Adrenal gland (tissue), 12 donors: ENCODE measurements around the gene FGF12. TPM values are rescaled to one million over a fixed set of nuclear protein-coding genes. Genes with fewer than 3 reads are reported as not detected.
"Not testable (repeated sequence)": the region's sequence is repeated elsewhere in the genome, so short reads cannot be mapped to it uniquely, and the experiment has no call there.

Experiments used
- DNase-seq, 7 donors: peaks; one replicate each; pipeline ENCODE4 v3.0.0-alpha.2; 2019 to 2020
- H3K27ac ChIP-seq, 5 donors: fragments of 200-600 bp; sonication (generic) in 4 of 5; 1 replicate in 3 of 5; 2 replicates in 2 of 5; pipeline versions ENCODE4 v1.5.1 to v1.8.0; 2016 to 2020; ENCODE audit warnings: mild to moderate bottlenecking in 1 of 5
- H3K27me3 ChIP-seq: fragments of 200-600 bp; 2 replicates; pipeline ENCODE4 v1.8.0; 2021
- H3K36me3 ChIP-seq, 2 donors: fragments of 200-600 bp; replicated peaks in 1 of 2; 1 replicate in 1 of 2; 2 replicates in 1 of 2; pipeline versions ENCODE4 v1.5.1 to v1.8.0; 2018 to 2022
- H3K4me1 ChIP-seq, 2 donors: fragments of 200-600 bp; replicated peaks in 1 of 2; 1 replicate in 1 of 2; 2 replicates in 1 of 2; pipeline versions ENCODE4 v1.5.1 to v1.8.0; 2018 to 2021
- H3K4me3 ChIP-seq, 4 donors: fragments of 200-600 bp; sonication (generic) in 3 of 4; one replicate each; pipeline ENCODE4 v1.5.1; 2016 to 2018
- H3K9me3 ChIP-seq, 3 donors: fragments of 200-600 bp; sonication (generic) in 1 of 3; replicated peaks in 1 of 3; 1 replicate in 2 of 3; 2 replicates in 1 of 3; pipeline versions ENCODE4 v1.5.1 to v1.8.0; 2016 to 2021
- POLR2A ChIP-seq, 2 donors: fragments of 450-650 bp; IDR thresholded peaks; one replicate each; pipeline ENCODE4 v1.6.1; 2017; ENCODE audit warnings: antibody characterized with exemption in 2 of 2, mild to moderate bottlenecking in 2 of 2, moderate library complexity in 1 of 2
- WGBS, 4 donors: extraction: QIAGEN DNeasy Blood & Tissue Kit in 2 of 4; methylation state at CpG; one replicate each; pipeline versions ENCODE4 v1.1.5 to v1.1.7; 2013 to 2017; 5-methylcytosine and 5-hydroxymethylcytosine counted together
- intact Hi-C, 2 donors: fragments of 100-400 bp; cut with DNase I; formaldehyde crosslinking; loops; one replicate each; pipeline versions ENCODE4 v1.14.1 to v1.15.0; 2022 to 2023
- polyA plus RNA-seq, 3 donors: library from polyadenylated mRNA; stranded (reverse); fragments of 200-250 nt in 2 of 3; fragments of 350-450 nt in 1 of 3; fragmentation: Illumina TruSeq in 1 of 3; extraction: RNeasy Lipid Tissue Mini Kit (QIAGEN cat#74804) in 1 of 3; gene quantifications; one replicate each; pipeline ENCODE4 v1.2.3, GENCODE V29; 2013 to 2014
- total RNA-seq, 9 donors: library from RNA; depleted of rRNA in 4 of 9; stranded (reverse); fragments of >200 nt in 4 of 9; fragments of 120-200 nt in 1 of 9; fragmentation: NEBNext Ultra II Directional in 1 of 9; extraction: Animal tissue kit (Norgen Biotek cat#: 25700) in 1 of 9; gene quantifications; one replicate each; pipeline versions ENCODE4 v1.1.0 to v1.2.4, GENCODE V29; 2013 to 2023
- TF ChIP-seq, protein P1 (sequence below), 6 experiments: fragments of 450-650 bp in 4 of 6; fragments of 200-600 bp in 2 of 6; sonication (generic) in 1 of 6; IDR thresholded peaks; 1 replicate in 5 of 6; 2 replicates in 1 of 6; pipeline versions ENCODE4 v1.5.1 to v1.8.0; 2016 to 2021; ENCODE audit warnings: antibody characterized with exemption in 6 of 6, mild to moderate bottlenecking in 2 of 6, moderate library complexity in 1 of 6
- donor health status: healthy with polysubstance abuse.
- donor health status: Bipolar disorder and iron deficiency.
- donor health status: DM: yes; HTN: yes; CAD: no.
- donor health status: DM: no; HTN: no; CAD: no.
- donor health status: DM: no; HTN: no; CAD: no.
- donor health status: DM: yes; HTN: yes; CAD: no.

Gene FGF12
- total and polyA plus RNA-seq, 12 donors: 23.3 to 286 (median 81.3) TPM

DNA sequence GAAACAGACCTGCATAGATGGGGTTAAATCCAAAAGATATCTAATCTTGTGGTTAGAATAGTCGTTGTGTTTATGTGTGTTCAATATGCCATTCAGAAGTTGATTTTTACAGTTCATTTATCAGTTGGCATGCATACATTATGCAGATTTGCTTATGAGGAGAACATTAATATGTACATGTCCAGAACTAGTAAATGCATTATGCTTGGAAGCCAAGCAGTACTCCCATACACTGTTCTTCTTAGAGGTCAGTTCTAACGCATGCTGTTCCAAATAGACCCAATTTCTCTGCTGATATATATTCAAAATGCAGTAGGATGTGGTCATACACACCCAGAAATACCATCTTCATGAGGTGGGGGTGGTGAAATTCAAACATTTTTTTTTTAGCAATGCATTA lies 956 bp downstream of the FGF12 start:
- no peaks in the 10 kb centered on the region for H3K4me1 ChIP-seq
- 35 to 50% (median 45%) methylated on average over 2 of the region's 2 CpGs for WGBS, 4 donors
- DNase-seq: no peak
- intact Hi-C loops: no loop called here
- H3K36me3 ChIP-seq: no peaks in the 10 kb centered on the region
- H3K27me3 ChIP-seq: peaks cover 7% of the 10 kb centered on the region
- TF ChIP-seq POLR2A (IDR thresholded peaks at IDR 0.05): no peak
- TF ChIP-seq, protein P1, sequence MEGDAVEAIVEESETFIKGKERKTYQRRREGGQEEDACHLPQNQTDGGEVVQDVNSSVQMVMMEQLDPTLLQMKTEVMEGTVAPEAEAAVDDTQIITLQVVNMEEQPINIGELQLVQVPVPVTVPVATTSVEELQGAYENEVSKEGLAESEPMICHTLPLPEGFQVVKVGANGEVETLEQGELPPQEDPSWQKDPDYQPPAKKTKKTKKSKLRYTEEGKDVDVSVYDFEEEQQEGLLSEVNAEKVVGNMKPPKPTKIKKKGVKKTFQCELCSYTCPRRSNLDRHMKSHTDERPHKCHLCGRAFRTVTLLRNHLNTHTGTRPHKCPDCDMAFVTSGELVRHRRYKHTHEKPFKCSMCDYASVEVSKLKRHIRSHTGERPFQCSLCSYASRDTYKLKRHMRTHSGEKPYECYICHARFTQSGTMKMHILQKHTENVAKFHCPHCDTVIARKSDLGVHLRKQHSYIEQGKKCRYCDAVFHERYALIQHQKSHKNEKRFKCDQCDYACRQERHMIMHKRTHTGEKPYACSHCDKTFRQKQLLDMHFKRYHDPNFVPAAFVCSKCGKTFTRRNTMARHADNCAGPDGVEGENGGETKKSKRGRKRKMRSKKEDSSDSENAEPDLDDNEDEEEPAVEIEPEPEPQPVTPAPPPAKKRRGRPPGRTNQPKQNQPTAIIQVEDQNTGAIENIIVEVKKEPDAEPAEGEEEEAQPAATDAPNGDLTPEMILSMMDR (IDR thresholded peaks at IDR 0.05): no peak
- H3K27ac ChIP-seq: no peak overlapping the region
- no peaks in the 10 kb centered on the region for H3K9me3 ChIP-seq
- no peak overlapping the region for H3K4me3 ChIP-seq

DNA sequence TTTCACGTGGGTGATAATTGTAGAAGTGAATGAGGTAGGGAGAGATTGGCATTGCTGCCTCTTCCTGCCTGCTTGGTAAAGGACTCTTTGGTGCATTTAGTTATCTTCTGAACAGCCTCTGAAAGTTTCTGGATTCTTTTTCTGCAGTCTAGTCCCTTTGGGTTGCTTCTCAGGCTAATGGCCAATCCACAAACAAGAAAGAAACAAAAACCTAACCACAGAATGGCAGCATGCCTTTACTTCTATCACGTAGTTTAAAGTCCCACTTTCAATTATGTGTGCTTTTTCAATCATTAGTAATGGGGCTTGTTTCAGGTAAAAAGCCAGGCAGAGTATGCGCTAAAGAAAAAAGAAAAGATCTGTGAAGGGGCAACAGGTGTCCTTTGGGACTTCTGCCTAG lies 7.4 kb downstream of the FGF12 start:
- 69 to 78% (median 73%) methylated on average over 3 of the region's 3 CpGs for WGBS, 4 donors
- Histone ChIP-seq H3K27me3 (no peaks in the 10 kb centered on the region), H3K36me3 (no peaks in the 10 kb centered on the region), H3K9me3 (no peaks in the 10 kb centered on the region), H3K27ac (no peak overlapping the region), H3K4me3 (no peak overlapping the region), H3K4me1 (no peaks in the 10 kb centered on the region)
- intact Hi-C loops: no loop called here
- TF ChIP-seq, protein P1 (IDR thresholded peaks at IDR 0.05): no peak
- no peak for TF ChIP-seq POLR2A (IDR thresholded peaks at IDR 0.05)
- DNase-seq: no peak

DNA sequence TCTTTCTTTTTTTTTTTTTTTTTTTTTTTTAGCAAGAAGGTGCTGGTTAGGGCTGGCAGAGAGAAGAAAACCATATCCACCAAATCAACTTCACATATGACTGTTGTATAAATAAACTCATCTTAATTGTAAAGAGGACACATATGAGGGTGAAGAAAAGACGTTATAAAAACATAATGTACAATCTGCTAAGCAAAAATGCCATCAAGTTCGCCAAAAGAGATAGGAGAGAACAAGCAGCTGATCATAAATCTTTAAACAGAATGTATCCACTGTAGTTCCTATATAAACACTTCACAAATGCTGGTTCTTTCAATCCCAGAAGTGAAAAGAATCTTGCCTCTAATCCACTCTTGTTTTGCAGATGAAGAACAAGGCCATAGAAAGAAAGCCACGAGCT lies 9.2 kb downstream of the FGF12 start:
- Histone ChIP-seq H3K36me3 (no peaks in the 10 kb centered on the region), H3K9me3 (no peaks in the 10 kb centered on the region), H3K27me3 (no peaks in the 10 kb centered on the region), H3K4me1 (no peaks in the 10 kb centered on the region), H3K4me3 (no peak overlapping the region), H3K27ac (no peak overlapping the region)
- DNase-seq: no peak
- WGBS, 4 donors: 19 to 31% (median 28%) methylated on average over 3 of the region's 3 CpGs
- intact Hi-C loops: no loop called here
- TF ChIP-seq POLR2A (IDR thresholded peaks at IDR 0.05): no peak
- TF ChIP-seq, protein P1 (IDR thresholded peaks at IDR 0.05): no peak

DNA sequence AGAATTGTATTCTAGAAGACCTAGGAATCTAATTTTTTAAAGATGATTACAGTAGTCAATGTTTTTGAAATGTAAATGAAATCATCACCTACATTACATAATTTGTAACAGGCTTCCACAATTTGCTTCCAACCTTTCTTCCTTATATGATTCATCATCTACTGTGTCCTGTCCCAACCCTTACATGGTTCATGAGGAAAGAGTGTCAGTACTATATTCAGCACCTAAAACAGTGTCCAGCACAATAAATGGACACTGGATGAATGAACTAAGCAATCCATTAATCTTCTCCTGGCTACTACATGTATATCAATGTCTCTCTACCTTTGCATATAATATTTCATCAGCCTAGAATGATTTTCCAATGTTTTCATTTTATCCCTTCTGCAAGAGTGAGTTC lies 12.2 kb downstream of the FGF12 start:
- no peak overlapping the region for H3K27ac ChIP-seq
- intact Hi-C loops: no loop called here
- H3K4me3 ChIP-seq: no peak overlapping the region
- TF ChIP-seq POLR2A (IDR thresholded peaks at IDR 0.05): no peak
- TF ChIP-seq, protein P1 (IDR thresholded peaks at IDR 0.05): no peak
- no peak for DNase-seq
- no peaks in the 10 kb centered on the region for H3K27me3 ChIP-seq
- H3K4me1 ChIP-seq: no peaks in the 10 kb centered on the region
- H3K36me3 ChIP-seq: no peaks in the 10 kb centered on the region
- H3K9me3 ChIP-seq: no peaks in the 10 kb centered on the region

DNA sequence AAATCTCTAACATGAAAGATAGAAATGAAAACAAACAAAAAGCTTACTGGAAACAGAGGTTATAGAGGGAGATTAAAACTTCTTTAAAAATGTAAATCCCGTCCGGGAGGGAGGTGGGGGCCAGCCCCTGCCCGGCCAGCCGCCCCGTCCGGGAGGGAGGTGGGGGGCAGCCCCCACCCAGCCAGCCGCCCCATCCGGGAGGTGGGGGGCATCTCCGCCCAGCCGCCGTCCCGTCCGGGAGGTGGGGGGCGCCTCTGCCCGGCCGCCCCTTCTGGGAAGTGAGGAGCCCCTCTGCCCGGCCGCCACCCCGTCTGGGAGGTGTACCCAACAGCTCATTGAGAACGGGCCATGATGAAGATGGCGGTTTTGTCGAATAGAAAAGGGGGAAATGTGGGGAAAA lies 16.2 kb downstream of the FGF12 start:
- H3K27ac ChIP-seq, H3K4me1 ChIP-seq, intact Hi-C loops, H3K9me3 ChIP-seq, H3K36me3 ChIP-seq, H3K27me3 ChIP-seq, H3K4me3 ChIP-seq, DNase-seq: not testable (repeated sequence)
- 85 to 90% (median 87%) methylated on average over 7 to 22 of the region's 22 CpGs for WGBS, 4 donors
